HG03442 (cell line): Measurements from ENCODE around the gene BLID.

ENCODE experiments used
- ATAC-seq: cut with Tn5 transposase; IDR thresholded peaks from one replicate; pipeline ENCODE4 v1.9.1; 2021; ENCODE audit warnings: mild to moderate bottlenecking, moderate library complexity; ENCODE audit not compliant: unreplicated experiment

Gene BLID

DNA sequence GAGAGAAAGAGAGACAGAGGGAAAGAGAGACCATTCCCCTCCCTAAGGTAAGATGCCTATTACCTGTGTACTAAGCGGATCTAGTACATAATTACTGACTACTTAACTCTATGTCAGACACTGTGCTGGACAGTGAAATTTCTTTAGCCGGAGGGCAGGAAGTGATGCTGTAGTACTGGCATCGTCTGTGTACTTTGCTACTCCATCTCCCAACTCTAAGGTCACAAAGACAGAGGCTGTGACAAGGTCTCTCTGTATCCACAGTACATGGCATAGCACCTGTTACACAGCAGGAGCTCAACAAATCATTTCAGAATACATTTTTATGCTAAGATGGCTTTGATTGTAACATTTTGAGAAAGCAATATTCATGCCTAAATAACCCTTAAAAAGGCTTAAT, 9.0 kb downstream of the BLID start:
- no peak for ATAC-seq

DNA sequence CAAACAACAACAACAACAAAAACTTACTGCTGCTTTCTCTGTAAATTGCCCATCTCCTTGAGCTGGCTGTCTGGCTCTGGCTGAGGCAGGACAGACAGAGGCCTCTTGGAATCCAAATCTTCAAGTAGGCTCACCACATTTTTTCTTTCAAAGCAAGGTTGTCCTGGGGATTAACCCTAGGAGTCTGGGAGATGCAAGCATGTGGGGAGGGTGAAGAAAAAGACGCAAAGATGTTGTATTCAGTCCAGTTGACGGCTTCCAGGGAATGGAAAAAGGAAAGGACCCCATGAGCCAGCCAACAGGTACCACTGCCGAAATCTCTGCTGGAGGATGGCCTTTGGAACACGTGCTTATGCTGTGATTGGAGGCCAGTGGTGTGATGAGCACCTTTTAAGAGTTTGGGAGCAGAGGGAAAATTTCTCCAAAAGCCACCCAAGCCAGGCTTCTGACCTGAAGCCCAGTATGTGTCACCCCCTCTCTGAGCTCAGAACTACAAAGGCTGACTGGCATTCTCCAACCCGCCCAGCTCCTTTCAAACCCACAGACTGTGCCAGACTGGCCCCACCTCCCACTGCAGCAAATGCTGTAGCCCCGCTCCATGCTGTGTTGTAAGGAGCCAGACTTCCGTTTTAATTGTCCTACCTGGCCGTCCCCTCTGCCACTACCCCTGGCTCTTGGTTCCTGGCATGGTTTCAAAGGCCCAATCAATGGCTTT, 10.8 kb downstream of the BLID start:
- ATAC-seq, result no peak

DNA sequence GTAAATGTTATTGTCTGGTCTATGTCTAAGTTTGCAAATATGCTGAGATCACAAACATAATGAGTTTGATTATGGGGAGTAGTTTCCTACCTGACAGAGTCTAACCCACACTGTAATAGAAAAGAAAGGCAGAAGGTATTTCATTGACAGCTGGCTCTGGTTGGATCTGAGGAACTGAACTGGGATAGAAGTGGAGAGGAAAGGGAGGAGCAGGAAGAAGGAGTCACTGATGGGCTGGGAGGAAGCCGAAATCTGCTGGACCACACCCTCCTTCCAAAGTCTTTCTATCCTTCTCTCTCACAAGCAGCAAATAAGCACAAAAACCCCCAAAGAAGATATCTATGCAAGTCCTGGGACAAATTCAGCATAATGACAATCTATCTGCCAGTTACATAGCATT, 11.7 kb downstream of the BLID start:
- no peak for ATAC-seq

DNA sequence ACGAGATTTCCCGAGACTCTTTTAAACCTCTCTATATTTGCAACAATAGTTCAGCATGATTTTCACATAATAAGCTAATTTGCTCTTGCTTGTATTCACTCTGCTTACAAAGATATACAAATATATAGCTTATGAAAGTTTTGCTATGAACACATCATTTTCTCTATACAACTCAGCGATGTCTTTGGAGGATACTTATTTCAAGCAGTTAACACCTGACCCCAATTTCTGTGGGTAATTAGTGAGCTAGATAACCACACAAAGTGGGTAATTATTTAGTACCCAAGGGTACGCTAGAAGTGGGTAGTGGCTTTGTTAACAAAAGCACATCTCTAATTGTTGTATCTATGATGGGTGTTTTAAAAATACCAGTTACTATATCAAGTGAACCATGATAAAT, 12.3 kb downstream of the BLID start:
- no peak for ATAC-seq

DNA sequence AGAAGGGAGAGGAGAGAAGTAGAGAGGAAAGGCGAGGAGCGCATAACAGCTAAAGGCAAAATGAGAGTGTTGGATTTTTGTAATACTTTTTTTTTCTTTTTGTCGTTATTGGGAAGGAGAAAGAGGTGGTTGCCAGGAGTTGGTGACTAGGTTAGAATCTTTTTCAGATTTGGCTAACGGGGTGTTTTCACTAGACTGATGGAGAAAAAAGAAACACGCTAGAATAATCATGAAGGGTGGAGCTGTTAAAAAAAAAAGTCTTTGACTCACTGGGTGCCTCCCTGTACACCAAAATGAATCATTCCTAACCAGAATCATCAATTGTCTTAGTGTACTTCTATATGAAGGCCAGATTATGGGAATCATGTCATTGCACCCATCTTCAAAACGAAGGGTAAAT, 12.7 kb downstream of the BLID start:
- no peak for ATAC-seq

DNA sequence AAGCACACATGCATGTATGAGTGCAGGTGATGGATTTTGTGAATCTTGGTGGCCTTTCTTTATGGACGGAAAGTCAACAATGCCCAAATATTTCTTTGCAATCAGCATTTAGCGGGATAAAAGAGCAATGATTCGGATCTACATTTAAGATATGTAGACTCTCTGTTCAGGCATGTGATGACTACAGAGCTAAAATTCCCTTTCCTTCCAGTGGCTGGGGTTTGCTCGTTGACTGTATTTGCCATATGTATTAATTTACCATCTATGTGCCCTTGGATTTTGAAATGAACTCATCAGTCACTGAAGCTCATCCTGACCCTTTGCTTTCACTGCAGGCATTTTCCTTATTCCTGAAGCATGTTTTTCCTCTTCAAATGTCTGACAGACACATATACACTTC, 13.6 kb downstream of the BLID start:
- no peak for ATAC-seq

DNA sequence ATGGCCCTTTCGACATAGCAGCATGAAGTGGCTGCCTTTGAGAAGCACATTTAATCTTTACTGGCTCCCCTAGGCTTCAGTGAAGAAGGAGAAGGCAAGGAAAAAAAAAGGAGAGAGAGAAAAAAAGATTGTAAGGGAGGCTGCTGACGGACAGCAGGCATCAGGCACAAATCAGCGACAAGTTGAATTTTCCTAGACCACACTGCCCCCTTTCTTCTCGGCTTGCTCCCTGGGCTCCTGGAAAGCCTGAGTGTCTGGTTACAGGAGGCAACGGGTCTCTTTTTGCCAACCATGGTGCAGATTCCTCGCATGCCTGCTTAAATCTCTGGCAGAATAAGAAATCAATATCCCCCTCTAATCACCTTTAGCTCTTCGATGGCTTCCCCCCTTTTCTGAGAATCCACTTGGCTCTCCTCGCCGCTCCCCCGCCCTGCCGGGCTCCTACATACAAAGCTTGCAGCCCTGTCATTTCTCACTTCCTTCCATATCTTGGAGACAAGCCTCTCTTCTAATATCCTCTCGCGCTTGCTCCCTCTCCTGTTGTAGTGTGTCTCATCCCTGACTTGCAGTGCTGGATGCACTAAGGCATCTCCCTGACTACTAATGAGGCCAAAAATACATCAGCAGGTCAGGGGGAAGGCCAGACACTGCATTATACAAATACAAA, 14.3 kb downstream of the BLID start:
- ATAC-seq, result no peak

DNA sequence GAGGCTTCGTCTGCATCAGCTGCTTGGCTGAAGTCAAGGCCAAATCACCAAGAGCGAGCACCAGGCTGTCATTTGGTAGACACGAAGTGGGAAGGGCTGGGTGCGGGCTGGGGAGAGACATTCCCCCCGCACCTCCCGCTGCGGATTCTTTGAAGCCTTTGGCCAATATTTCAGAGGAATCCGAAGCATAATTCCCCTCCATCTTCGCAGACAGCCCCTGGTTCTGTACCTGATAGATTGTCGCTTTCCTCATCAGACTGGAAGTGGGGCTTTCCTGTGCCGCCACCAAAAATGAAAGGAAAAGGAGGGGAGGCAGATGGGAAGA, 15.3 kb downstream of the BLID start:
- no peak for ATAC-seq

DNA sequence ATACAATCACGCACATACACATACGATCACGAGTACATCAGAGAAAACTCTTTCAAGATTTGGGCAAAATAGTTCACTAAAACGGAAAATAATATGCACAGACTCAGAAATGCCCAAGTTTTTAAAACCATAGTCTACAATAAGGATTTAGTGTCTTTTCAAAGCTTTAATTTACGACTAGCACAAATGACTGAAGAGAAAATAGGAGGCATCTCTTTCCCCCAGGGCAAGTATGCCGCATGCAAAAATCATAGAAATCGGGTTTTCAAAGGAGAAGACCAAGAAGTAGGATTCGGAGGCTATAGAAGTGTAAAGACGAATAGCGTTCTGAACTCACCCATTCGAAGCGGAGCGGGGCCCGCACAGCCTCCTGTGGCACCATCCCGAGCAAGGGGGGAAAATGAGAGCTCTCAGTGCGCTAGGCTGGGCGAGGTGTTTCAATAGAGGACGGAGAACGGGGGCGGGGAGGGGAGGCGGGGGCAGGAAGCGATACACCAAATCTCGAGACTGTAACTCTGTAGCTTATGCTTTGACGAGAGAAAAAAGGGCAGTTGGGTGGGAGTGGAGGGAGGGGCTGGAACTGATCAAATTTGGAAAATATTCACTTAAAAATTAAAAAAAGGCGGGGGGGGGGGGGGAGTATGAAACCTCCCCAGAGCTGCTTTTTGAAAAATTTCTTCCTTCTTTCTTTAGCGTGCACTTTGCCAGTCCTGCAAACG, 15.8 kb downstream of the BLID start:
- ATAC-seq, result no peak

DNA sequence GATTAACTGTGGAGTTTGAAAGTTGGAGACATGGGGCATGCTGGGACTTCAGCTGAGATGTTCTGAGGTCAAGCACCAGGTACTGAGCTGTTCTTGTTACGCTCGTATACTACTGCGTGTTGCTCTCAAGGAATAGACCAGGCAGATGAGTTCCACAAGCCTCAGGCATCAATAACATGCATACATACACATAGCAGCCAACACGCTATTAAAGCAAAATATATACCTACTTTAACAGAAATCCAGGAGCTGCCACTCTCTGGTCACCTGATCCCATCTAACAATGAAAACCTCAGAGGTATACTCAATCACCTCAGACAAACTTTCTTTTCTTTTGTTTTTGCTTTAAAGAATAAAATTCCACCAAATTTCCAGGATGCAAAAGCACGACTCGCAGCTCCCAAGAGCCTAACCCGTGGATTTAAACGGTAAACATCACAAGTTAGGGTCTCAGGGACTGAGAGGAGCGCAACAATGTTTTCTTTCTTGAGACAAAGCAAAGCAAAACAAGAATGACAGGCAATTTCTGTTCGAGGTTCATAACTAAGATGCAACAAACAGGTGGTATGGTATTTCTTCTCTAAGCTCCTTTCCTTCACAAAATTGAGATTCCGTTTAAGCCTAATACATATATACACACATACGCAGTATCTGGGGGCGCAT, 16.5 kb downstream of the BLID start:
- ATAC-seq, result no peak

DNA sequence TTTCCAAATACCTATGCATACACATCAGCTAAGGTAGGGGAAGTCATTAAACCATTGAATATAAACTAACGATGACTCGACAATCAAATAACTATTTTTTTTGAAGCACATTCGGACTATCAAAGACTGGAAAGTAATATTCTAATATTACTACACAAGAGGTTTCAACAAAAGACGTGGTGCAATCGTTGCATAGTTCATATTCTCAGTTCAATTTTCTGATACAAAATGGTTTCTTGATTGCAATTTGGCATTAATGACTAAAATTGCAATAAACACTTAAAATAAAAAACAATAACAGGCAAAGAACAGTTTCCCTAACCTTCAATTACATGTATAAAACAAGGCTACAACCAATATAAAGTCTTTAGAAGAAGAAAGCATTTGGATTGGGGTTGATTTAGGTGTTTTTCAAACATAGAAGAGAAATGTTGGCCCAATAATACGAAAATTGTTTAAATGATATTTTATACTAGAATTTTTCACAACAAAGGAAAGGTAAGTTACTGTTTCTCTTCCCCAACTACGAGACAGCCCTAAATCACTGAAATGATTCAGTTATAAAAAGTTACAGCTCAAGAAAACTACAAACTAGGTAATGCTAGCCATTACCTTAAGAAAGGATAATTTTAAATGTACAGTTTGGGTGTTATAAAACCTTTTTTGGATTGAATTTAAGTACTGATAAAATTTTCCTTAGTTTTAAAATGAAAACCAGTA, 17.6 kb downstream of the BLID start:
- ATAC-seq, result no peak

DNA sequence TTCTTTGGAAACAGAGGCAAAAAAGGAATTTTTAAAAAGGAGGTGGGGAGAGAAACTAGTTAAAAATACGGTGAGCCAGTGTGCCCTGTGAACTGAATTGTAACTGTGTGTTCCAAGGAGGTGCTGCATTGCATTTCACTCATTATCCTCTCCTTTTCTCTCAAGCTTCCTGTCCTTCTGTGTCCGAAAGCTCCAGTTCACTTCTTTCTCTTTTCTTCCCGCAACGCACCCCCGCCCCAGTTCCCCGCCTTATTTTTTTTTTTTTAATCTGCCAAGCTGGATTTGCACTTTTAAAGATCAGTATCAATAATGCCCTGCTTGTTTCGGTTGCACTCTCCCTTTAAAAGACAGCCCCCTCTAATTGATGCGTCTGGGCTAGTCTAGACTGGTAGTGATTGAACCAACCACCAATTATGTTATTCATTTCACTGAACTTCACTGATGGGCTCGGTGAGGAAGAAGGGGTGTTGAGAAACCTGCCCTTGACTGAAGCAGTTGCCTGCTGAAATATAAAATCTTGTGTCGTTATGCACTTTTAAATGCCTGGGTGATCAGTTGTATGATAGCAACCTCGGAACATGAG, 18.5 kb downstream of the BLID start:
- ATAC-seq, result no peak

DNA sequence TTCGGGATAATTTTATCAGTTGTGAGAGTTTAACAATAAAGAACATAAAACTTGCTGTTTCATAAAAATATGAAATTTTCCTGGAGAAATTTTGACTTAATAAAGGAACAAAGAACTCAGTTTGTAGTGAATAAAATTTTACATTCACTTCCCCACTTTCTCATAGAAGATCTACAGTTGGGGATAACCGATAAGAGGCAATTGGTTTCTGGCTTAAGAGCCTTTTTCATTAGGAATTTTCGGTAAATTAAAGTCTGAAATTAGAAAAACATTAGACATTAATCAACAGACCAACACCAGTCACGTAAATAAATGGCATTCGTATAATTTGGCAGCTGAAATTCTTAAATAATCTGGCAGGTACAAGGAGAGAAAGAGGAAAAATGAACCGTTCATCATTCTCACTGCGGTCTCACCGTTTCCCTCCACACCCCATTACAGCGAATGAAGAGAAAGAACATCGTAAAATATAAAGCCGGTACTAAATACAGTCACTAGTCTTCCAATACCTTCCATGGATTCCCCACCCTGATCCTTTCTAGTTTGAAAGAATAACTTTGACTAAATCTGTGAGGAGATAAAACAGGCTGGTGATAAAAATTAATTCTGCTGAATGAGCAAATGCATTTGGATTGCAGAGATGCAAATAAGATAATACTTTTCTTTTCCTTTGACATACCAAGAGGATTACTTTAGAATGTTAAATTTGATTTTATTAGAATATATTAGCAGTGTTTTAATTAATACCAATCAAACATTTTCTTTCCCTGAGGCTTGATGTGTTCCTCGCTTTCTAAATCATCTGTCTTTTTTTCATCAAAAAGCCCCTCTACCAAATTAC, 19.5 kb downstream of the BLID start:
- ATAC-seq, result no peak

DNA sequence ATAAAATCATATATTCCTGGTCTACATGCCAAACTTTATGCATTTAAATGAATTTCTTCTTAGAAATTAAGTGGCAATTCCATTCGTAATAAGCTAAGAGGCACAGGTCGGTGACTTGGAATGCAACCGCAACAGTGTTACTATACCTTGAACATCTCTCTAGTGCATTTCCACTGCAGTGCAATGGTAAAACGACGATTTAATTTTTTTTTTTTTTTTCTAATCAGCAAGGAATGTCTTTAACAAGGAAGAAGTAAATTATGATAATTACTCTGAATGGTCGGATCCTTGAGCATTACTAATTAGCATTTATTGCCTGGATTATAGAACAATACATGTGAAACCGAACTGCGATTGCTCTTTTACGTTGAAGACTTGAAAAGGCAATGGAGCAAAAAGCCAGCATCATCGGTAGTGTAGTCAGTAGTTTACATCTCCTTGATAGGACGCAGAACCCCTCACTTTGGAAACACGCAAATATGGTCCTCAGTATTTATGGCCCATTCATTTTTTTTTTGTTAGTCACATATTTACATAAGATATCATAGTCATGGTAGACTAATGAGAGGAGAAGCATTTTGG, 20.2 kb downstream of the BLID start:
- ATAC-seq, result no peak

DNA sequence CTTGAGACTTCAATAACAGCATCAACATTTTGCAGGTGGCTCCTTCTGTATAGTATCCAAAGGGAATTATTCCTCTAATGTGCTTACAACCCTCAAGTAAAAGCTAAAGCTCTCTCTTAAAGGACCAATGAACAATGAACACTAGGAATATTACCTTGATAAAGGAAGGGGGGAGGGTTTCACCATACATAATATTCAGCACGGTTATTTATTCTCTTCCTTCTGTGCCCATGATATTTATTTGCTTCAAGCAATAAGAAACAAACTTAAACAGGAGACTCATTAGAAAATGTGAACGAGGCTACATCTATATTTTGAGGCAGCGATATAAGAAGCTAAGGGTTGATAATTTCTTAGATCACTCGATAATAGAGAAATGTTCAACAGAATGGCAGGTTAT, 21.2 kb downstream of the BLID start:
- no peak for ATAC-seq

DNA sequence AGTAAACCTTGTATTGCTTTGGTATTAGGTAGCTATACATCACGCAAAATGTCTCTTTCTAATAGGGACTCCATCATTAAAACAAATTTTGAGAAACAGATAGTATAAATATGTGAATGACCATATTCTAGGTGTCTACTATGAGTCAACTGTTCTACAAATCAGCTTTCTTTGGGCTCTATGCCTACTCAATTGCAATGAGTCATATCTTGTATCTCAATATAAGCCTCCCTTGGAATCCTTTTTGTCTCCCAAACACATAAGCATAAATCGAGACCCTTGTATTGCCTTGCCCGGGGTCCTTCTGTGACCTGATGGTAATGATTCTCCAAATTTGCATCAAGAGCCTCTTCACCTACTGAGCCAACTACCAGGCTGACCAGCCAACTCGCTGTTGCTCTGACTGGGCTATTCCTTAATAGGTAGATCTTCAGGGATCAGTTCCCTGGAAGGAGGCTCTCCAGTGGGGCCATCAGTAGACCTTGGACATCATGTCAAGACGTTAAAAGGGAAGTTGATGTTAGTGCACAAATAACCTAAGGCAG, 22.2 kb downstream of the BLID start:
- ATAC-seq, result no peak

DNA sequence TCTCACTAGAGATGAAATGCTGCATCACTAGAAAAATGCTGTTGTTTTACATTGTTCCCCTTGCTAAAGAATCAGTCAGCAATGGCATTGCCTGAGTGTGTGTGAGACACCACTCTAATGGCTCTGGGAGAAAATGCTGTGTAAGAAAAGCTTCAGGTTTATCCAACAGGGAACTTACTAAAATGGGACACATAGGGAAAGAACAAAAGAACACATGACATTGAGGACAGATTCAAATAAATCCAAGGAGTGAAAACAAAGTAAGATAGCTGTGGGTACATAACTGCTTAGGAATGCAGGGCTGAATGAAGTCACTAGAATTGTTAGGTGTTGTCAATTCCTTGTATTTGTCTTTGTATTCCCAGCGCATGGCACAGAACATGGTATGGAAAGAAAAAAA, 24.2 kb downstream of the BLID start:
- ATAC-seq, result no peak

DNA sequence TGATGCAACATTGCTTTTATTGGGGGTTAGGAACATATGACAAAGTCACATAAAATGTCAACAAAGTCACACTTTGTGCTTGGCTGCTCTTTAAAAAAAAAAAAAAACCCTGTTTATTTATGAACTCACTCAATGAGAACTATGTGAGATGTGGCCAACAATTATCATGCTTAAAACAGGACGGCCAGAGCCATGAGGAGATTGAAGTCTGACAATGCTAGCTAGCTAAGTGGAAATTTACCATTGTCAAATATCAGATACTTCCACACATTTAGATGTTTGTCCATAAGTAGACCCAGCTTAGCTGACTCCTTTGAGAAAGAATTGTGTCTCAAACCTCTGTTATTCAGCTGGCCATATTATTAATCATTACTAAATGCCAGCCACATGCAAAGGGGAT, 26.9 kb downstream of the BLID start:
- ATAC-seq, result no peak

DNA sequence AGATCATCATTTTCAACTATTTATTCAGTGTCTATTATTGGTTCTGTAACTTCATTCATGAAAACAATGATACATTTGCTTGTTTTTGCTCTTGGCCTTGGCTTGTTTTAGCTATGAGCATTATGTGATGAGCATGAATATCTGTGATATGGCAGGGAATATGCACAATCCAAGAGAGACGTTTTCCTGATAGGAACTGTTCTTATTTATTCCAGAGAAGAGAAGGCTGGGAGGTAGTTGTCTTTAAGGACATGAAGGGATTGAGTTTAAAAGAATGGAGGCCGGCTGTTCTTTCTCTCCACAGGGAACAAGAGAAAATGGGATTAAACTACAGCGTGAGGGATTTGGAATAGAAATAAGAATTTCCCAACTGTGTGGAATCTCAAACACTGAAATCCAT, 30.3 kb downstream of the BLID start:
- no peak for ATAC-seq
